ENCODE measurements around the gene DPP10. TPM values are rescaled to one million over a fixed set of nuclear protein-coding genes. Genes with fewer than 3 reads are reported as not detected.

DPP10 gene
- total and polyA plus RNA-seq, 2 of the 13 experiments (the other 11 are each of a cell fraction or from before 2014, with no cell fraction given), result 0.95 to 1.7 TPM

- in situ Hi-C loops (cut with HindIII; ENCODE audit: extremely low pct_ligation_motif_present, low pct_unique_long_range_greater_than_20kb), result no loop called here
- FAIRE-seq, result no peak
- Histone ChIP-seq H2AFZ (ENCODE audit: low read length) (no peak overlapping the region), H3K27ac (ENCODE audit: extremely low read length, insufficient read depth, low read length) (no peak overlapping the region), H3K36me3 (replicated peaks in 1 of 2; ENCODE audit: control insufficient read depth in 1 of 2, insufficient read depth in 2 of 2, low read length in 2 of 2) (no peaks in the 10 kb centered on the region), H3K4me3 (replicated peaks in 1 of 3; ENCODE audit: insufficient read depth in 1 of 3, low read depth in 2 of 3, low read length in 3 of 3) (no peak overlapping the region), H3K27me3 (ENCODE audit: control insufficient read depth in 1 of 2, insufficient read depth in 2 of 2, low read length in 2 of 2) (no peaks in the 10 kb centered on the region), H3K9me3 (ENCODE audit: low read length) (peaks cover 70% of the 10 kb centered on the region), H3K4me1 (ENCODE audit: insufficient read depth, low read length) (no peaks in the 10 kb centered on the region), H4K20me1 (ENCODE audit: insufficient read depth, low read length) (no peaks in the 10 kb centered on the region), H3K9ac (ENCODE audit: insufficient read depth, low read depth, low read length) (no peak overlapping the region), H3K79me2 (ENCODE audit: insufficient read depth, low read length) (no peaks in the 10 kb centered on the region), H3K4me2 (ENCODE audit: low read depth, low read length) (no peak overlapping the region)
- 0% methylated on average over 1 of the region's 1 CpG for WGBS (ENCODE audit: low lambda C conversion rate)
- ChIA-PET POLR2A (no interaction called here), CTCF (ENCODE audit: low intra/inter-chr PET ratio, low total read pairs) (no interaction called here)
- ATAC-seq, result no peak
- intact Hi-C loops (cut with micrococcal nuclease; ENCODE audit: unreplicated experiment), result no loop called here
- BruUV-seq (replicated peaks), result no TSS peak
- no peak for DNase-seq (ENCODE audit: low spot score)
- TF ChIP-seq ASH2L (IDR thresholded peaks at IDR 0.05; ENCODE audit: insufficient read length, low read depth, low read length), result no peak
- TF ChIP-seq XRCC5 (optimal IDR thresholded peaks at IDR 0.05; ENCODE audit: low read length), result no peak
- TF ChIP-seq THAP7 (CRISPR knock-in tag; IDR thresholded peaks at IDR 0.05), result no peak
- TF ChIP-seq TERF1 (CRISPR knock-in tag; IDR thresholded peaks at IDR 0.05), result no peak
- TF ChIP-seq ZNF790 (CRISPR knock-in tag; IDR thresholded peaks at IDR 0.05; ENCODE audit: borderline replicate concordance), result no peak
- TF ChIP-seq IRF1 (CRISPR knock-in tag; IDR thresholded peaks at IDR 0.05; ENCODE audit: low read depth), result no peak
- TF ChIP-seq, protein P1, sequence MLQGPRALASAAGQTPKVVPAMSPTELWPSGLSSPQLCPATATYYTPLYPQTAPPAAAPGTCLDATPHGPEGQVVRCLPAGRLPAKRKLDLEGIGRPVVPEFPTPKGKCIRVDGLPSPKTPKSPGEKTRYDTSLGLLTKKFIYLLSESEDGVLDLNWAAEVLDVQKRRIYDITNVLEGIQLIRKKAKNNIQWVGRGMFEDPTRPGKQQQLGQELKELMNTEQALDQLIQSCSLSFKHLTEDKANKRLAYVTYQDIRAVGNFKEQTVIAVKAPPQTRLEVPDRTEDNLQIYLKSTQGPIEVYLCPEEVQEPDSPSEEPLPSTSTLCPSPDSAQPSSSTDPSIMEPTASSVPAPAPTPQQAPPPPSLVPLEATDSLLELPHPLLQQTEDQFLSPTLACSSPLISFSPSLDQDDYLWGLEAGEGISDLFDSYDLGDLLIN (CRISPR knock-in tag; IDR thresholded peaks at IDR 0.05; ENCODE audit: borderline replicate concordance), result no peak
- no peak for TF ChIP-seq SALL2 (CRISPR knock-in tag; IDR thresholded peaks at IDR 0.05)
- no peak for TF ChIP-seq ZSCAN22 (CRISPR knock-in tag; IDR thresholded peaks at IDR 0.05)
- no peak for TF ChIP-seq TBX2 (CRISPR knock-in tag; IDR thresholded peaks at IDR 0.05; ENCODE audit: borderline replicate concordance)
- TF ChIP-seq, protein P2, sequence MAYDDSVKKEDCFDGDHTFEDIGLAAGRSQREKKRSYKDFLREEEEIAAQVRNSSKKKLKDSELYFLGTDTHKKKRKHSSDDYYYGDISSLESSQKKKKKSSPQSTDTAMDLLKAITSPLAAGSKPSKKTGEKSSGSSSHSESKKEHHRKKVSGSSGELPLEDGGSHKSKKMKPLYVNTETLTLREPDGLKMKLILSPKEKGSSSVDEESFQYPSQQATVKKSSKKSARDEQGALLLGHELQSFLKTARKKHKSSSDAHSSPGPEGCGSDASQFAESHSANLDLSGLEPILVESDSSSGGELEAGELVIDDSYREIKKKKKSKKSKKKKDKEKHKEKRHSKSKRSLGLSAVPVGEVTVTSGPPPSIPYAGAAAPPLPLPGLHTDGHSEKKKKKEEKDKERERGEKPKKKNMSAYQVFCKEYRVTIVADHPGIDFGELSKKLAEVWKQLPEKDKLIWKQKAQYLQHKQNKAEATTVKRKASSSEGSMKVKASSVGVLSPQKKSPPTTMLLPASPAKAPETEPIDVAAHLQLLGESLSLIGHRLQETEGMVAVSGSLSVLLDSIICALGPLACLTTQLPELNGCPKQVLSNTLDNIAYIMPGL (CRISPR knock-in tag; IDR thresholded peaks at IDR 0.05; ENCODE audit: borderline replicate concordance in 1 of 2, low read depth in 1 of 2), result no peak
- no peak for TF ChIP-seq MXI1 (IDR thresholded peaks at IDR 0.05; ENCODE audit: borderline replicate concordance, low read depth, low read length)
- no peak for TF ChIP-seq GFI1 (CRISPR knock-in tag; IDR thresholded peaks at IDR 0.05; ENCODE audit: borderline replicate concordance)
- TF ChIP-seq ZNF354B (CRISPR knock-in tag; IDR thresholded peaks at IDR 0.05), result no peak
These were observed 884.6 kb downstream of the DPP10 start for GRCh38 chr2:115327061-115327460.

All from HepG2 (cell line).